HG02798 (cell line): ENCODE data around the gene TGFB2.
A peak's percentile ranks its signal among the peaks of the same experiment; 100 is the strongest.
"Not testable (repeated sequence)": the region's sequence is repeated elsewhere in the genome, so short reads cannot be mapped to it uniquely, and the experiment has no call there.

Source experiments
- ATAC-seq: cut with Tn5 transposase; IDR thresholded peaks from one replicate; pipeline ENCODE4 v1.9.1; 2021; ENCODE audit warnings: mild to moderate bottlenecking; ENCODE audit not compliant: unreplicated experiment, poor library complexity

The TGFB2 gene

DNA sequence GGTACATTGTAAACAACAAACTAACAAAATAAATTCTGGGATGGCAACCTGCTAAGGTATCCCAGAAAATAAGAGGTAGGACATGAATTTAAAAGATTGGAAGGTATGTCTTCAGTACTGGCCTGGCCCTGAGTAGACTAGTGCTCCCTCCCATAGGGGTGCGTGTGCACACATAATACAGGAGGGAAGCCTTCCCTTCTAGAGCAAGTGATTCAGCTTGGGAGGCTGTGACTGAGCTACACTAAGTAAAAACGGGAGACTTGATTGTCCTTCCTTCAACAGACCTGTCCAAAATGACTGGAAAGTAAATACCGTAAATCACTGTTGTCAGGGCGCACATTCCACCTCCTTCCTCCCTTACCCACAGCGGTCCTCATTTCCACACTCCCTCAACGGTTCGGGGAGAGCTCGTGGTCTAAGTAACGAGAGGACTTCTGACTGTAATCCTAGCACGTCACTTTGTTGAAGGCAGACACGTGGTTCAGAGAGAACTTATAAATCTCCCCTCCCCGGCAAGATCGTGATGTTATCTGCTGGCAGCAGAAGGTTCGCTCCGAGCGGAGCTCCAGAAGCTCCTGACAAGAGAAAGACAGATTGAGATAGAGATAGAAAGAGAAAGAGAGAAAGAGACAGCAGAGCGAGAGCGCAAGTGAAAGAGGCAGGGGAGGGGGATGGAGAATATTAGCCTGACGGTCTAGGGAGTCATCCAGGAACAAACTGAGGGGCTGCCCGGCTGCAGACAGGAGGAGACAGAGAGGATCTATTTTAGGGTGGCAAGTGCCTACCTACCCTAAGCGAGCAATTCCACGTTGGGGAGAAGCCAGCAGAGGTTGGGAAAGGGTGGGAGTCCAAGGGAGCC, at the start of gene TGFB2:
Gene TGFB2 (plus strand): TSS at position 523 of the 859 bp plus-strand sequence. CDS start 1,366 bp downstream, outside the sequence.
- ATAC-seq, result peak; percentile 45

DNA sequence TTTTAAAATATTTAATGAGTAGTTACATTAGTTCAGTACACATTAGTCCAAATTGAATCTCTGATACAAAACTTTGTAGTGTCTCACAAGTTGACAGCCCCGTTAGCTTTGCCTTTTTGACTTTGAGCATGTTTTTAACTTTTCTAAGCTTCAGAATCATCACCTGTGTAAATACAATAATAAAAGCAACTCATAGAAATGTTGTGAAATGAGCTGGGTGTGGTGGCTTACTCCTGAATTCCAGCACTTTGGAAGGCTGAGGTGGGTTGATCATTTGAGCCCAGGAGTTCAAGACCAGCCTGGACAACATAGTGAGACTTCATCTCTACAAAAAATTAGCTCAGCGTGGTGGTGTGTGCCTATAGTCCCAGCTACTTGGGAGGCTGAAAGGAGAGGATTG, 49.0 kb upstream of the TGFB2 start:
- no peak for ATAC-seq

DNA sequence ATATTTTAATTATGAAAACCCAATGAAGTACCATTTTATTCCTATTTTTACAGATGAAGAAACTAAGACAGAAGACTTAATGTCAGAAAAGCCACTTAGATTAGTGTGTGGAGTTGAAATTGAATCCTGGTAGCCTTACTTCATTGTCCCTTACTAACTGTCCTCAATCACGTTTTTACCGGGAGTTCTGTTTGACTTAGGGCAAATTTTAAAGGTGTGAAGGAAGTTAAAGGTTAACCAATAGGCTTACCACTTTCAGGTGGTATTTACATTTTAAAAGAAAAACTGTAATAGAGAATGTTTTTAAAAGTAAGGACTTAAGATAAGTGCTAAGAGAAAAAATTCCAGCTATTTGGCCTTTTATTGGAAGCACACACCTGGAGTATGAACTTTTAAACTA, 47.7 kb upstream of the TGFB2 start:
- no peak for ATAC-seq

DNA sequence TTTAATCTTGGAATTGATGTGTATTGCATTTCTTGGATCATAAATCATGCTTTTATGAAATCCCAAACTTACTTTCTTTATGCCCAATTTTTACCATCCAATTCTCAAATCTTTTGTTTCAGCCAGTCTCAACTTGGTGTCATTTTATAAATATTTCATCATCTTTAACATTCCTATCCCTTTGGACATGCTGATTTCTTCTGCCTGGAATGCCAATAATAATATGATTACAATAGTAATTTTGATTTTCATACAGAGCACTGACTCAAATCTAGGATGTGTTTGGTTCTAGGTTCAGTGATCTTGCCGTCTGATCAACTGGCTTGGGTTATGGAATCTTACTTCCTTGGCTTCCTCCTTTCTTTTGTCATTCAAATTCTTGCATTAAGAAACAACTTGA, 47.3 kb upstream of the TGFB2 start:
- no peak for ATAC-seq

DNA sequence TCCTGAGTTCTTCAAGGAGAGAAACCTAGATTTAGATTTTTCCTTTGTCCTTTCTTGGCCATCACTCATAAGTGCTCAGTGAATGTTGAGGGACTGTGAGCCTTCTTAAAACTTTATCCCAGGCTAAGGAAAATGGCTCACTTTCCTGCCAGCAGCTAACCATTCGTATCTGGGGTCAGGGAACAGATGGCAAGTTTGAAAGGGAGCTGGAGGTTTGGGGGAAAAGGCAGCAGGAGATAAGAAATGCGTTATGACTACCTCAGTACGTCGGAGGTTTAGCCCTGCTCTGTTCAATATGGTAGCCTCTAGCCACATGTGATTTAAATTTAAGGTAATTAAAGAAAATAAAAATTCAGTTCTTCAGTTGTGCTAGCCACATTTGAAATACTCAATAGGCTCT, 46.7 kb upstream of the TGFB2 start:
- ATAC-seq, result no peak

DNA sequence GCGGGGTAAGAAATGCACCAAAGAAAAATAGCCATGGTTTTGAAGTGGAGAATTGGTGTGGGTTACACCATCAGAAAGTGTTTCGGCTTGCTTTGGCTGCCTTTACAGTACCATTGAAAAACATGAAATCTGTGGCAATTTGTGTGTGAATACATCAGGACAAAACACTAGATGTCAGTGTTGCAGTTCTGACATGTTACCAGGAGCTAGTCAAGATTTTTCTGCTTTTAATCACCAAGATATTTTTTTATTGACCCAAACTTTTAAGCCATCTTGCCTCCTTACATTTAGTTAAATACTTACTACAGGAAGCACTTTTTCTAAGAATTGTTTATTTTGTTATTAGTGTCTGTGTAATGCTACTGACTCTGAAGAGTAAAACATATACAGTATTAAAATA, 45.7 kb upstream of the TGFB2 start:
- ATAC-seq, result no peak

DNA sequence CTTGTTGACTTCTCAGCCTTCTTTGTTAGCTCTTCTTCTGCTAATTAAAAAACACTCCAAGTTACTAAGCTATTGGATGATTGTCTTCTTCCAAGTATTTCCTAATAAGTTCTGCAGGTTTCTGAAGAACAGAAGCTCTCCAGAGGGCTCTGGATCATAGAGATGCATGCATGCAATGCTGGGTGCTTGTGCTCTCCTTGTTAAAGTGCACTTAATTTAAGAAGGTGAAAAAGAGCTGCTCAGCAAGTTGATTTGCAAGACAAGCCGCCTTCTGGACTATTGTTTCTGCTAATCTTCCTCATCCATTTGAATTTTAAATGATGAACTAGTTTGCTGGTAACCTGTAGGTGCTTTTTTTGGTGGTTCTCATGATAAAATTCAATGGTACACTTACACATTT, 43.9 kb upstream of the TGFB2 start:
- no peak for ATAC-seq

DNA sequence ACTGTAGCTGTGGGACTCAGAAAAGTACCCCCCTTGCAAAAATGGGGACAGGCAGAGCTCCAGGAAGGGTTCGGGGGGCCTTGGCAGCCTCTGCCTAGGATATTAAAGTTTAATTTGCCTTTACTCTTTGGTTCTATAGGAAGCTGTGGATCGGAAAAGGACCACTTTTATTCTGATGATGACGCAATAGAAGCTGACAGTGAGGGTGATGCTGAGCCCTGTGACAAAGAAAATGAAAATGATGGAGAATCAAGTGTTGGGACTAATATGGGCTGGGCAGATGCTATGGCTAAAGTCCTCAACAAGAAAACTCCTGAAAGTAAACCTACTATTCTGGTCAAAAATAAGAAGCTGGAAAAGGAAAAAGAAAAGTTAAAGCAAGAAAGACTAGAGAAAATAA, 43.0 kb upstream of the TGFB2 start:
- no peak for ATAC-seq

DNA sequence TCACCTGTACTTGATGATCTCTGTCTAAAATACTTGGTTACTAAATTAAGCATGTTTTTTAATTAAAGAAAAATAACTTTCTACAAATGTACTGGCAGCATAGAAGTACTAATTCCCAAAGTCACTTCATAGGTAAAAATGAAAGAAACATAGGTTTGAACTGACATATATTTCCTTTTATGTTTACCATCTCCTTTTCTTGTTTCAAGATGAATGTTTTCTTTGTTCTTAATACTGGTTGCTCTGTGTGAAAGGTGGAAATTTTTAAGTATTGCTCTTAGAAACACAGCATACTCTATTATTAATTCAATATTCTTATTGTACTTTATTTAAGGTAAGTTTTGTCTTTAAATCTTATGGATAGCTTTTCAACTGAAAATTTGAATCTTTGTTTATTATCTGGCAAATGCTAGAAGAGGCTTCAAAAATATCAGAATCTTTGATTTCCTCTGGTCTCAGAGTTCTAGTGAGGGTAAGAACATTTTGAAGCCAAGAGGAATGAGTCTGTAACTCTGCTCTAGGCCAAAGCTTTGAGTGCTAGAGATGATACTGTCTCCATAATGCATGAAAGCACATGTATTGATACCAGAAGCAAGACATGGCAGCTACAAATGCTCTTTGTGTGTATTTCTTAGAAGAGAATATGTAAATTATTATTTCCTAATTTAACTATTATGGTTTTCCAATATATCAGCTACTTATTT, 41.8 kb upstream of the TGFB2 start:
- ATAC-seq, result no peak

DNA sequence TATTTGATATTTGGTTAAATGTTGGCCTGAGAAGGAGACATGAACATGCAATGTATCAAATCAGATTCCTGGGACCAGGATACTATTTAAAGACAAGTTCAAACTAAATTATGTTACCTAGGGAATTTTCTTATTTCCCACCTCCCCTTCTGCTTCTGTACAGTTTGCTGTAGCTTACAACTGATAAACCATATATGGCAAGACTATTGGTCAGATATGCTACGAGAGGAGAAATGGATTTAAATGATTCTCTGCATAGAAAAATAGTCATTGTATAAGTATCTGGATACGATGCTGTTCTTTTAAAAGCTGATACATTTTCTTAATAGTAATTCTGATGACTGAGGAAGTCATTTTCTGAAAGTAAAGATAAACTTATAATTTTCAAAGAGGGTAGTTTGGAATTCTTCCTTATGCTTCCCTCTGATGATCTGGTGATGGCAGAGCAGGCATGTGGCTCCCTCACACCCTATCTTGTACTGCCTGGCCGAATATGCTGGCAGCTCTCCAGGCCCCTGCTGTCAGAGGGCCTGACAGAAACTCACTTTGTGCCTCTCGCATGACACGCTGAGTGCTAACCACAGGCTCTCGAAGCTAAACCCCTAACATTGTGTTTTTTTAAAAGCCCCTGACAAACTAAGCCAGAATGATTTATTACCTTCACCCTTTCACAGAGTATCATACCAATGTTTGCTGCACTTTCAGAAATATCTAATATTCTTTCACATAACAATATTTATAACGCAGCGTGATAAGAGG, 40.7 kb upstream of the TGFB2 start:
- no peak for ATAC-seq

DNA sequence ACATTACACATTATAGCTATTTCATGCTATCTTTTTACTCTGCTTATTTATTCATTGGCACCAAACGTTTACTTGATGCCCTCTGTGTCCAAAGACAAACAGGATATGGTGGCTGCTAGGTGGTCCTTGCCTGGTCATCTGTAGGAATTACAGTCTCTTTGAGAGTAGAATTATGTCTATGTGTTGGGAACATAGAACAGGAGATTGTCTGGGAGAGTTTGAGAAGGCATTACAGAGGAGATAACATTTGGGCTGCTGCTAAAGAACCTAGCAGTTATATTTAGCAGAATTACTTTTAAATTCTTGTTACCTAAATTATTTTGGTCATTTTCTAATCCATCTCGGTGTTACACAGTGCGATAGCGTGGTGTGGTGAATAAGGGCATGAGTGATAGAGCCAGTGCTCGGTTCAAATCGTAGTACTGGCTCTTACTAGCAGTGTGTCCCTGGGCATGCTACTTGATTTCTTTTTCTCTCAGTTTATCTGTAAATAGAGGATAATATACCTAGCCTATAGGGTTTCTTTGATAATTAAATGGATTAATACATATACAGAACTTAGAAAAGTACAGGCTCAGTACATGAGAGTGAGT, 39.6 kb upstream of the TGFB2 start:
- ATAC-seq, result no peak

DNA sequence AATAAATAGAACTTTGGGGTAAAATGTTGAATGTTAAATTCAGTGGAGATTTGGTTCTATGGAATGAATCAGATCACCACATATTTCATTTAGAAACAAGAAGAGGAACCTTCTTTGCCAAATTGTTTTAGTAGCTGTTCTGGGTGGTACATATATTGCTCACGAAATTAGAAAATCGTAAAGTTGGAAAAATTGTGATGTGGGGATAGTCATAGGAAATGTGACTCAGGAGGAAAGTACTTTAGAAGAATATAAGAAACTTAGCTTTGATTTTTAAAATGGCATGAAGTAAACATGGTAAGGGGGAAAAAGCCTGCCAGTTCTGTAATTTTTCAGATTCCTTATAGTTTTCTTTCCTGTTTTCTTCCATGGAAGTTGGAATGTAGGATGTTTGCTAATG, 32.6 kb upstream of the TGFB2 start:
- no peak for ATAC-seq

DNA sequence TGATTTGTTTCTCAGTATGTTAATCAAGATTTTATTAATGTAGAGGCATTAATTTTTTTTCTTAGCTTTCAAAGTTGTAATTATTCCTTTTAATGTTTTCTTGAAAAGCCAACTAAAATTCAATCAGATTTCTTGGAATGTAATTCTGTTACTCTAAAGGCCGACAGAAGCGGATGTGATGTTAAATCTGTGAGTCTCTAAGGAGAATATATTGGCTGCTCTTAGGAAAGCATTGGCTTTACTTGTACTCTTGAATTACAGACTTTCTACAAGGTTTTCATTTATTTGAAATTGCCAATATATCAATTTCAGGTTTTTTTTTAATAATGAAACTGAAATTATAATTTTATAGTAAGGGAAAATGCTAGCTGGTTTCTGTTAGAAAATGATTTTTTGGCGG, 30.8 kb upstream of the TGFB2 start:
- no peak for ATAC-seq

DNA sequence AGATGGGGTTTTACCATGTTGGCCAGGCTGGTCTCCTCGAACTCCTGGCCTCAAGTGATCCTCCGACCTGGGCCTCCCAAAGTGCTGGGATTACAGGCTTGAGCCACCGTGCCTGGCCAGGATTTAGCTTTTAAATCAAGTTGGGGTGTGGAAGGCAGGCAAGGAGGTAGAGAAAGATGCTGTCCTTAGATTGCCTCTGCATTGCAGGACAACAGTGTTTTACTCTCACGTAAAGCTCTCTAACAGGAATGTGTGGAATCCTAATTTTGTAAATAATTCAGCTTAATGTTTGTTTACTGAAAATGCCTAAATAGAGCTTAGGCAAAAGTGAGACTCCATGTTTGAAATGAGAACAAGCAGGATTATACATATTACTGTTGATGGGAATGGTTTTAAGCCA, 29.5 kb upstream of the TGFB2 start:
- ATAC-seq, result no peak

DNA sequence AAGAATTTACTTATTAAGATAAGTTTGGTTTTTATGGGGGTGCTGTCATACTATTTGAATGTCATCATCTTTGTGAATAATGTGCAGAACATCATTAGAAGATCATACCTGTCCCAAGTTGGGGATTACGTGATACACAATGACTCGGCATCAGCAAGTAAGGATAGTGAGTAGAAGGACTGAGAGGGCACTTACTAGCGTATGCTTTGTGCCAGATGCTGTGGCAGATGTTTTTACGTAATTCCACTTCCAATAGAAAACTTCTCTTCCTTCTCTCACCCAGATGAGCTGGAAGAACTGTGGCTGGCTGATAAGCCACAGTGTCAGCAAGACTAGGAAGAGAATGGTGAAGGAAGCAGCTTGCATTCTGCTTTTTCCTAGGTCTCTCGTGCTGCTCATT, 28.1 kb upstream of the TGFB2 start:
- no peak for ATAC-seq

DNA sequence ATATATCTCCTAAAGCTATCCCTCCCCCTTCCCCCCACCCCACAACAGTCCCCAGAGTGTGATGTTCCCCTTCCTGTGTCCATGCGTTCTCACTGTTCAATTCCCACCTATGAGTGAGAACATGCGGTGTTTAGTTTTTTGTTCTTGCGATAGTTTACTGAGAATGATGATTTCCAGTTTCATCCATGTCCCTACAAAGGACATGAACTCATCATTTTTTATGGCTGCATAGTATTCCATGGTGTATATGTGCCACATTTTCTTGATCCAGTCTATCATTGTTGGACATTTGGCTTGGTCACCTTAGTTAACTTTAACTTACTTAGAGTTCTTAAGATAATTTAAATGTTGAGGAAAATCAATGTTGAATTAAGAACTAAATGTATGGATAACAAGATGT, 25.0 kb upstream of the TGFB2 start:
- not testable (repeated sequence) for ATAC-seq

DNA sequence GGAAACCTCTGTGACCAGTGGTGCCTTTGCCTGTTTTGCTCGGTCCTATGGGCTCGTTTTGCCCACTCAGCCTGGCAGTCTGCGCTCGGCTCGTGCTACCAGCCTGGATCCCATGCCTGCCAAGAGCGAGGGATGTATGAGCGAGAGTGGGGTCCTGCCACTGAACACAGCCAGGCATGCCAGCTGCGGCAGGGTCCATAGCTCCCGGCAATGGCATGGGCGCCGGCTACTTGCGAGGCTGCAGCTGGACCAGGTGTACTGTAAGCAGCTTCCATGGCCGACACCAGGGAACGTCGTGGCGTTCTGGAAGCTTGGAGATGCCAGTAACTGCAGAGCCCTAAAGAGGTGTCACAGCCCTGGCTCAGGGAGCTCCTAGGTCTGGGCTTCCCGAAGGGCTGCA, 22.4 kb upstream of the TGFB2 start:
- no peak for ATAC-seq

DNA sequence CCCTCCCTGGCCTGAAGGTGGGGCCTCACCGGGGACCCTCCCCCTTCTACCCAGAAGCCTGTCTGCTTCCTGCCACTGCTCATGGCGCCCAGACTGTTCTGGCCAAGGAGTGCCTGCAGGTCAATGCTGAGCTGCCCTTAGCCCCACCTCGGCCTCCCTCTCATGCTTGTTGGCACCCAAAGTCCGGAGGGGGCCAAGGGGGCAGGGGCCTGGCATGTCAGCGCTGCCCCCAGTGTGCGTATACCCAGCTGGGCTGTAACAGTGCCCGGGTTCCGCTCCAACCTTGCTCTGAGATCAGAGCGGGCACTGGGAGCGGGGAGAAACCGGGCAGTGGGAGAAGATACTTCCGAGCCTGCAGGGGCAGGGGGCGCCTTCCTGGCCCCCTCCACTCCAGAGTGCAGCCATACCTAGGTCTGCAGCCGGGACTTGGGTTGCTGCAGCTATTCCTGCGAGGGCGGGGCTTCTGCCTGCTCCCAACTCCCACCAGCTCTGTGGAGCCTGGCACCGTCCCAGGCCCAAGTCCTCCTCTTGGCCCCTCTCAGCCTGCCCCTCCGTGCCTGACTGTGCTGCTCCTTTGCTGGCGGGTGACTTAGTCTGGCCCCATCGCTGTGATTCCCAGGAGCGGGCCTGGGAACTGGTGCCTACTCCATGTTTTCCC, 21.4 kb upstream of the TGFB2 start:
- ATAC-seq, result no peak

DNA sequence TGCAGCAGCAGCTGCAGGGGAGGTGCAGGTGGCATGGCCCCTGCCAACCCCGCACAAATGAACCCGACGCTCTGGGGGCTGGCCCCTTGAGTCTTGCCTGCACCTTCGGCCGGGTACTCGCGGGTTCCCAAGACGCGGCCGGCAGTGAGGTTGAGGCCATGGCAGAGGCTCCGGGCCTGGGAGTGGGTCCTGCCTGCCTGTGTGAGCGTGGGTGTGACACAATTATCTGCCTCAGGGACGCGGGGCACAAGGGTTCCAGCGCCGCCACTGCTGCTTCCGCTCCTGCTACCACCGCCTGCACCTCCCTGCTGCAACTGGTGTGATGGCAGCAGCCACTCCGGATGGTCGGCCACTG, 20.9 kb upstream of the TGFB2 start:
- ATAC-seq, result no peak

DNA sequence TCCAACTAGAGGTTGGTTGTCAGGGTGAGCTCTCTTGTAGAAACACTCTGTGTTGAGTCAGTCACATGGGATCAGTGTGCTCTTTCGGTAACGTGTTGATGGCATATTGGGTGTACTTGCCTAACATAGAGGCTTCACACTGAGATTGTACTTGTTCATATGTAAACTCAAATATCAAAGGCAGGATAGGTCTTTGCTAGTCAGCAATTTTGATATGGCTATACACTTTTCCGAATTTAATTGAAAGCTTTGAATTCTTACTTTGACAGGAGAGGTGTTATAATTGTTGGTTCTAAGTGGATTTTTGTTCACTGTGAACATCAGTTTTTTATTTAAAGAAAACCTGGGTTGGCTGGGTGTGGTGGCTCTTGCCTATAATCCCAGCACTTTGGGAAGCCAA, 16.4 kb upstream of the TGFB2 start:
- ATAC-seq, result no peak
